OCI-LY1 (cell line): ENCODE results near the gene MOSMO.

Source experiments
- H2AFZ ChIP-seq: fragments of 200-600 bp; sonication (generic), shearing (Covaris generic); 2 replicates; pipeline ENCODE4 v1.6.0; 2014; ENCODE audit warnings: antibody characterized with exemption, mild to moderate bottlenecking, low read length
- H3F3A ChIP-seq: fragments of 200-600 bp; sonication (generic), shearing (Covaris generic); 2 replicates; pipeline ENCODE4 v1.6.0; 2014; ENCODE audit warnings: mild to moderate bottlenecking, antibody characterized with exemption, low read length, moderate library complexity; ENCODE audit not compliant: insufficient read depth
- H3K27ac ChIP-seq: fragments of 200-600 bp; sonication (generic); 2 replicates; pipeline ENCODE4 v1.5.1; 2014; ENCODE audit warnings: low read length, mixed run types, mild to moderate bottlenecking, low read depth; ENCODE audit not compliant: poor library complexity, severe bottlenecking
- H3K27me3 ChIP-seq: fragments of 200-600 bp; sonication (generic); 2 replicates; pipeline ENCODE4 v1.6.0; 2014; ENCODE audit warnings: antibody characterized with exemption, mild to moderate bottlenecking, low read length, moderate library complexity; ENCODE audit not compliant: insufficient read depth
- H3K36me3 ChIP-seq: fragments of 200-600 bp; sonication (generic); 2 replicates; pipeline ENCODE4 v1.6.1; 2014; ENCODE audit warnings: mild to moderate bottlenecking, antibody characterized with exemption, low read length, moderate library complexity, mixed read lengths; ENCODE audit not compliant: insufficient read depth
- H3K4me1 ChIP-seq: fragments of 200-600 bp; sonication (generic); 2 replicates; pipeline ENCODE4 v1.5.1; 2014; ENCODE audit warnings: mild to moderate bottlenecking, low read length, moderate library complexity; ENCODE audit not compliant: insufficient read depth, severe bottlenecking
- H3K4me2 ChIP-seq: fragments of 200-600 bp; sonication (generic), shearing (Covaris generic); 2 replicates; pipeline ENCODE4 v1.6.1; 2014; ENCODE audit warnings: low read length
- H3K4me3 ChIP-seq: fragments of 200-600 bp; sonication (generic); 2 replicates; pipeline ENCODE4 v1.5.1; 2014; ENCODE audit warnings: low read length, low read depth, mild to moderate bottlenecking, mixed read lengths; ENCODE audit not compliant: poor library complexity, severe bottlenecking
- H3K79me2 ChIP-seq: fragments of 200-600 bp; shearing (Covaris generic); 2 replicates; pipeline ENCODE4 v1.6.1; 2016; ENCODE audit warnings: mixed run types, low read length, mixed read lengths; ENCODE audit not compliant: insufficient read depth
- H3K9ac ChIP-seq: fragments of 200-600 bp; sonication (generic), shearing (Covaris generic); 2 replicates; pipeline ENCODE4 v1.6.1; 2014; ENCODE audit warnings: mild to moderate bottlenecking, low read length, mixed read lengths
- H3K9me2 ChIP-seq: fragments of 200-600 bp; sonication (generic), shearing (Covaris generic); 2 replicates; pipeline ENCODE4 v1.6.1; 2014; ENCODE audit warnings: low read depth, mild to moderate bottlenecking, low read length, mixed read lengths
- H3K9me3 ChIP-seq: fragments of 200-600 bp; shearing (Covaris generic); 2 replicates; pipeline ENCODE4 v1.6.1; 2014; ENCODE audit warnings: low read length, mixed read lengths
- H4K20me1 ChIP-seq: fragments of 200-600 bp; sonication (generic), shearing (Covaris generic); 2 replicates; pipeline ENCODE4 v1.6.0; 2016; ENCODE audit warnings: mild to moderate bottlenecking, low read length; ENCODE audit not compliant: insufficient read depth
- CTCF ChIP-seq: fragments of 200-600 bp; sonication (generic), shearing (Covaris generic); IDR thresholded peaks from 2 replicates; pipeline ENCODE4 v1.5.1; 2017; ENCODE audit warnings: mild to moderate bottlenecking, antibody characterized with exemption, low read length, moderate library complexity, mixed read lengths
- EZH2 ChIP-seq: fragments of 200-600 bp; sonication (generic), shearing (Covaris generic); IDR thresholded peaks from 2 replicates; pipeline ENCODE4 v1.8.0; 2017; ENCODE audit warnings: borderline replicate concordance, mixed run types, mild to moderate bottlenecking, antibody characterized with exemption, low read length, moderate library complexity, mixed read lengths

MOSMO gene

DNA sequence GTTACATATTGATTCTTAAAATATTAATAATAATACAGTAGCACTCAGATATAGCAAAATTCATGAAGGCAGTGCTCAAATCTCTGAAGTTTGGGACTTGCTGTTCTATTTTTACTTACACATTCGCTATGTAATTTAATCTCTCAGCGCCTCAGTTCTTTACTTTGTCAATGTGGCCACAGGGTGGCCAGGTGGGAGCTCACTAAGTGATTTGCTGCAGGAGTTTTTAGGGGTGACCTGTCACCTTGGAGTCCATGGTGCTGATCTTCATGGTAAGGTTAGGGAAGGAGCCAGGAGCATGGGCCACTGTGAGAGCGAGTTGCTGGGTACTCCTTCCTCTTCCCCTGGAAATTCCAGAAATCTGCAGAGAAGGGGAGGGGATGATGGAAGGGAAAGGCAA lies 112.5 kb downstream of the MOSMO start:
- no peaks in the 10 kb centered on the region for H3K9me2 ChIP-seq
- H3K27ac ChIP-seq = no peak overlapping the region
- no peak overlapping the region for H3K4me2 ChIP-seq
- no peaks in the 10 kb centered on the region for H4K20me1 ChIP-seq
- no peaks in the 10 kb centered on the region for H3K9me3 ChIP-seq
- no peaks in the 10 kb centered on the region for H3K79me2 ChIP-seq
- no peaks in the 10 kb centered on the region for H3K27me3 ChIP-seq
- no peaks in the 10 kb centered on the region for H3K36me3 ChIP-seq
- no peak for TF ChIP-seq EZH2
- no peak for TF ChIP-seq CTCF
- H2AFZ ChIP-seq = no peak overlapping the region
- H3K4me3 ChIP-seq = no peak overlapping the region
- no peaks in the 10 kb centered on the region for H3F3A ChIP-seq
- H3K4me1 ChIP-seq = no peaks in the 10 kb centered on the region
- no peak overlapping the region for H3K9ac ChIP-seq

- 0 out of 2 replicates have a peak, but pooled peaks cover 3% of the 10 kb centered on the region for H3K27me3 ChIP-seq
- no peak overlapping the region for H3K9ac ChIP-seq
- no peak overlapping the region for H3K4me2 ChIP-seq
- H2AFZ ChIP-seq = no peak overlapping the region
- no peak overlapping the region for H3K4me3 ChIP-seq
- TF ChIP-seq CTCF = no peak
- no peak for TF ChIP-seq EZH2
- no peak overlapping the region for H3K27ac ChIP-seq
- no peaks in the 10 kb centered on the region for H3K9me3 ChIP-seq
- no peaks in the 10 kb centered on the region for H3K4me1 ChIP-seq
- no peaks in the 10 kb centered on the region for H4K20me1 ChIP-seq
- H3K36me3 ChIP-seq = no peaks in the 10 kb centered on the region
- no peaks in the 10 kb centered on the region for H3K9me2 ChIP-seq
- no peaks in the 10 kb centered on the region for H3F3A ChIP-seq
- H3K79me2 ChIP-seq = no peaks in the 10 kb centered on the region
Measured at GRCh38 chr16:22122239-22122638, 114.3 kb downstream of the MOSMO start.

GRCh38 chr16:22123146-22123545 lies 115.2 kb downstream of the MOSMO start:
- no peaks in the 10 kb centered on the region for H3K79me2 ChIP-seq
- no peaks in the 10 kb centered on the region for H3K9me3 ChIP-seq
- H3K4me1 ChIP-seq = no peaks in the 10 kb centered on the region
- H3K4me3 ChIP-seq = no peak overlapping the region
- no peaks in the 10 kb centered on the region for H3K9me2 ChIP-seq
- H3K9ac ChIP-seq = no peak overlapping the region
- H4K20me1 ChIP-seq = no peaks in the 10 kb centered on the region
- H3K36me3 ChIP-seq = no peaks in the 10 kb centered on the region
- TF ChIP-seq CTCF (peak; percentile 33), EZH2 (no peak)
- no peak overlapping the region for H3K27ac ChIP-seq
- H3F3A ChIP-seq = no peaks in the 10 kb centered on the region
- H2AFZ ChIP-seq = no peak overlapping the region
- H3K27me3 ChIP-seq = peaks cover 7% of the 10 kb centered on the region; the same call in 1 of the 2 replicates
- no peak overlapping the region for H3K4me2 ChIP-seq
